GM12878 (cell line): ENCODE results near the gene FBXL3.

Experiments
- BCL11A ChIP-seq: IDR thresholded peaks from 2 replicates; pipeline ENCODE4 v1.6.1; 2011; ENCODE audit warnings: low read depth, low read length
- CEBPB ChIP-seq, 2 experiments: fragments of 150-350 bp in 1 of 2; IDR thresholded peaks; 2 replicates each; pipeline ENCODE4 v1.6.1; 2012 to 2014; ENCODE audit warnings: low read depth in 2 of 2, low read length in 2 of 2, borderline replicate concordance in 1 of 2, inconsistent platforms in 1 of 2
- EZH2 ChIP-seq: IDR thresholded peaks from 2 replicates; pipeline ENCODE4 v1.6.1; 2012; ENCODE audit warnings: low read depth, mild to moderate bottlenecking, control low read depth, inconsistent platforms, low read length, borderline replicate concordance; ENCODE audit not compliant: control insufficient read depth
- JUND ChIP-seq: IDR thresholded peaks from 2 replicates; pipeline ENCODE4 v1.6.1; 2012; ENCODE audit warnings: low read depth, mild to moderate bottlenecking, low read length, improper control_type of control experiment, moderate library complexity
- NFYB ChIP-seq: IDR thresholded peaks from 2 replicates; pipeline ENCODE4 v1.6.1; 2011; ENCODE audit warnings: low read depth, mild to moderate bottlenecking, low read length, improper control_type of control experiment, moderate library complexity; ENCODE audit not compliant: insufficient read depth
- POLR2AphosphoS5 ChIP-seq: IDR thresholded peaks from 2 replicates; pipeline ENCODE4 v1.6.1; 2011; ENCODE audit warnings: mild to moderate bottlenecking, low read length, inconsistent platforms
- SMARCA5 ChIP-seq: fragments of 450-650 bp; IDR thresholded peaks from 2 replicates; pipeline ENCODE4 v1.6.1; 2017; ENCODE audit warnings: mild to moderate bottlenecking
- TF ChIP-seq, protein P1 (sequence below), 3 experiments: IDR thresholded peaks in 2 of 3; conservative IDR thresholded peaks in 1 of 3; 2 replicates each; pipeline ENCODE4 v1.5.1; 2011; ENCODE audit warnings: low read depth in 3 of 3, low read length in 3 of 3, mild to moderate bottlenecking in 3 of 3, control low read depth in 2 of 3, moderate library complexity in 2 of 3, inconsistent platforms in 1 of 3, mixed read lengths in 1 of 3; ENCODE audit not compliant: control insufficient read depth in 2 of 3, insufficient read depth in 1 of 3; ENCODE audit errors: extremely low read depth in 1 of 3
- TF ChIP-seq, protein P2 (sequence below): IDR thresholded peaks from 2 replicates; pipeline ENCODE4 v1.6.1; 2012; ENCODE audit warnings: low read depth, low read length, improper control_type of control experiment
- TF ChIP-seq, protein P3 (sequence below): IDR thresholded peaks from 2 replicates; pipeline ENCODE4 v1.6.1; 2011; ENCODE audit warnings: mild to moderate bottlenecking, low read depth, low read length, moderate library complexity; ENCODE audit not compliant: insufficient replicate concordance
- TF ChIP-seq, protein P4 (sequence below): IDR thresholded peaks from 2 replicates; pipeline ENCODE4 v1.6.1; 2012; ENCODE audit warnings: low read depth, low read length, improper control_type of control experiment

DNA sequence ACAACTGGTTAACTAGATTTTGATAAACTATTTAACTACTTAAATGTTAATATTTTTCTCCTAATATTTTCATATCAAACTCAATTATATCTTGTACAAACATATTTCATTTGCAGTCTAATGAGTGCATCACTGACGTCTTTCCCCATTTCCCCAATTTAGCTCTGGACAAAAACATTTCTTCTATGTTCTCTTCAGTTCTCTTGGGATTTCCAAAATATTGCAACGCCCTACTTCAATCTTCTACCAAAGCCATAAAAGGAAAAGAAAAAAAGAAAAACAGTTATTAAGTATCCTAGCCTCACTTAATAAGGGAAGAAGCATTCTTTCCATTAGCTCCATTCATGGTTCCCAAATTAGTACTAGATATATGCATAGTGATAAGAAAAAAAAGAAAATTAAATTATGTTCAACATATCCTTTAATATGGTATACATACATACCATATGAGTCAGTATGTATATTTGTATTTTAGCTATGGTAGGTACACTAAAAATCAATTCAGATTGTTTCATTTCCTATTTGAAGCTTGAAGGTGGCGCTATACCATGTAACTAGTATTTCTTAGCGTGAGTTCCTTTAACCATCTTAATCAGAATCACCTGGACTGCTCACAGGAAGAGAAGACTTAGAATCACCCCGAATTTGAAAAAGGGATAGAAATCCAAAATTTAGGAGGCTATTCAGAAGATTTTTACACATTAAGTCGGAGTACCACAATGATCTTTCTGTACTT is 9.9 kb downstream of the FBXL3 start:
- TF ChIP-seq, protein P1, sequence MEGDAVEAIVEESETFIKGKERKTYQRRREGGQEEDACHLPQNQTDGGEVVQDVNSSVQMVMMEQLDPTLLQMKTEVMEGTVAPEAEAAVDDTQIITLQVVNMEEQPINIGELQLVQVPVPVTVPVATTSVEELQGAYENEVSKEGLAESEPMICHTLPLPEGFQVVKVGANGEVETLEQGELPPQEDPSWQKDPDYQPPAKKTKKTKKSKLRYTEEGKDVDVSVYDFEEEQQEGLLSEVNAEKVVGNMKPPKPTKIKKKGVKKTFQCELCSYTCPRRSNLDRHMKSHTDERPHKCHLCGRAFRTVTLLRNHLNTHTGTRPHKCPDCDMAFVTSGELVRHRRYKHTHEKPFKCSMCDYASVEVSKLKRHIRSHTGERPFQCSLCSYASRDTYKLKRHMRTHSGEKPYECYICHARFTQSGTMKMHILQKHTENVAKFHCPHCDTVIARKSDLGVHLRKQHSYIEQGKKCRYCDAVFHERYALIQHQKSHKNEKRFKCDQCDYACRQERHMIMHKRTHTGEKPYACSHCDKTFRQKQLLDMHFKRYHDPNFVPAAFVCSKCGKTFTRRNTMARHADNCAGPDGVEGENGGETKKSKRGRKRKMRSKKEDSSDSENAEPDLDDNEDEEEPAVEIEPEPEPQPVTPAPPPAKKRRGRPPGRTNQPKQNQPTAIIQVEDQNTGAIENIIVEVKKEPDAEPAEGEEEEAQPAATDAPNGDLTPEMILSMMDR (IDR thresholded peaks at IDR 0.05 in 2 of 3, conservative IDR thresholded peaks at IDR 0.05 in 1 of 3; ENCODE audit: control insufficient read depth in 2 of 3, extremely low read depth in 1 of 3, insufficient read depth in 1 of 3, low read depth in 3 of 3, low read length in 3 of 3): peak in 1 of 3 experiments; percentile 6; a peak in 1 of 6 replicates
- no peak for TF ChIP-seq EZH2
- TF ChIP-seq CEBPB (IDR thresholded peaks at IDR 0.05; ENCODE audit: borderline replicate concordance in 1 of 2, low read depth in 2 of 2, low read length in 2 of 2): no peak
- TF ChIP-seq, protein P2, sequence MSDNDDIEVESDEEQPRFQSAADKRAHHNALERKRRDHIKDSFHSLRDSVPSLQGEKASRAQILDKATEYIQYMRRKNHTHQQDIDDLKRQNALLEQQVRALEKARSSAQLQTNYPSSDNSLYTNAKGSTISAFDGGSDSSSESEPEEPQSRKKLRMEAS: no peak
- no peak for TF ChIP-seq NFYB
- TF ChIP-seq, protein P3, sequence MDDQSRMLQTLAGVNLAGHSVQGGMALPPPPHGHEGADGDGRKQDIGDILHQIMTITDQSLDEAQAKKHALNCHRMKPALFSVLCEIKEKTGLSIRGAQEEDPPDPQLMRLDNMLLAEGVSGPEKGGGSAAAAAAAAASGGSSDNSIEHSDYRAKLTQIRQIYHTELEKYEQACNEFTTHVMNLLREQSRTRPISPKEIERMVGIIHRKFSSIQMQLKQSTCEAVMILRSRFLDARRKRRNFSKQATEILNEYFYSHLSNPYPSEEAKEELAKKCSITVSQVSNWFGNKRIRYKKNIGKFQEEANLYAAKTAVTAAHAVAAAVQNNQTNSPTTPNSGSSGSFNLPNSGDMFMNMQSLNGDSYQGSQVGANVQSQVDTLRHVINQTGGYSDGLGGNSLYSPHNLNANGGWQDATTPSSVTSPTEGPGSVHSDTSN: no peak
- TF ChIP-seq POLR2AphosphoS5: no peak
- no peak for TF ChIP-seq BCL11A
- no peak for TF ChIP-seq SMARCA5
- TF ChIP-seq, protein P4, sequence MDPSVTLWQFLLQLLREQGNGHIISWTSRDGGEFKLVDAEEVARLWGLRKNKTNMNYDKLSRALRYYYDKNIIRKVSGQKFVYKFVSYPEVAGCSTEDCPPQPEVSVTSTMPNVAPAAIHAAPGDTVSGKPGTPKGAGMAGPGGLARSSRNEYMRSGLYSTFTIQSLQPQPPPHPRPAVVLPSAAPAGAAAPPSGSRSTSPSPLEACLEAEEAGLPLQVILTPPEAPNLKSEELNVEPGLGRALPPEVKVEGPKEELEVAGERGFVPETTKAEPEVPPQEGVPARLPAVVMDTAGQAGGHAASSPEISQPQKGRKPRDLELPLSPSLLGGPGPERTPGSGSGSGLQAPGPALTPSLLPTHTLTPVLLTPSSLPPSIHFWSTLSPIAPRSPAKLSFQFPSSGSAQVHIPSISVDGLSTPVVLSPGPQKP: no peak
- no peak for TF ChIP-seq JUND
